HG03439 (cell line): Measurements from ENCODE around the gene KCNK1.

Experiments
- ATAC-seq: cut with Tn5 transposase; IDR thresholded peaks from one replicate; pipeline ENCODE4 v1.9.1; 2021; ENCODE audit warnings: mild to moderate bottlenecking, moderate library complexity; ENCODE audit not compliant: unreplicated experiment

The KCNK1 gene

DNA sequence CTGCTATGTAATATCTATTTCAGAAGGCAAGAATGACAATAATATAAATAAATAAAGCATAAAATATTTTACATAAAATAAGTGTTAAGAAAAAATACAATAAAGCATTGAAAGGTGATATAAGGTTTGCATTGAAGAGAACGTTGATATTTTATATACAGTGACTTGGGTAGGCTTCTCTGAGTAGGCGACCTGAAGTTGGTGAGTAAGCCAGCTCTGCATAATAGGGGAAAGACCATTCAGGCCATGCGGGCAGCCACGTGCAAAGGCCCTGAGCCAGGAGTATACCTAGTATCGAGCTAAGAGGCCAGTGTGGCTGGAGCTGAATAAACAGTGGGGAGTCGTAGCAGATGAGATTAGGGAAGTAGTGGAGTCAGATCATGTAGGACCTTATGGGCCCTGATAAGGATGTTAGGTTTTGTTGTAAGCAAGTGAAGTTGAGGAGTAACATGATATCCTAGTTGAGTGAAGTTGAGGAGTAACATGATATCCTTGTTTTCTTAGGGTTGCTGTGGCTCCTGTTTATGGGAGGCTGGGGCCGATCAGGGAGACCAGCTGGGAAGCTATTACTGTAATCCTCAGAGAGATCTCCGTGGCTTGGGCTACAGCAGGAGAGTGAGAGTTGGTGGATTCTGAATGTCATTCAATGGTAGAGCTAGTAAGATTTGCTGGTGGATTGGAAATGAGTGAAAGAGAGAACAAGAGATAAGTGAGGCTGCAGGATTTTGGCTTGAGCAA is 22.0 kb downstream of the KCNK1 start:
- ATAC-seq: no peak

DNA sequence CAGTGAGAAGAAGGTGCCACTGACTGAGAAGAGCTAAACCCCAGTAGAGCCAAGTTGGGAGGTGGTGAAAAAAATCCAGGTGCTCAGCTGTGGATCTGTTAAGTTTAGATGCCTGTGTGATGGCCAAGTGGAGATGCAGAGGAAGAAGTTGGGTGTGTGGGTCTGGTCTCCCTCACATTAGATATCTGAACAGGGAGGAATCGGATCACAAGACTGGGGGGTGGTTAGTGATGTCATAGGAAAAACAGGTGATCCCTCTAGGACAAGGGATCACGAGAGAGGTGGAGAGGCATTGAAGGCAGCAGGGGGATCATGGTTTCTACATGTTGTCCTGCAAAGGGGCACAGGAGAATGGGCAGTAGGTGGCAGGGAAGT is 22.6 kb downstream of the KCNK1 start:
- no peak for ATAC-seq

DNA sequence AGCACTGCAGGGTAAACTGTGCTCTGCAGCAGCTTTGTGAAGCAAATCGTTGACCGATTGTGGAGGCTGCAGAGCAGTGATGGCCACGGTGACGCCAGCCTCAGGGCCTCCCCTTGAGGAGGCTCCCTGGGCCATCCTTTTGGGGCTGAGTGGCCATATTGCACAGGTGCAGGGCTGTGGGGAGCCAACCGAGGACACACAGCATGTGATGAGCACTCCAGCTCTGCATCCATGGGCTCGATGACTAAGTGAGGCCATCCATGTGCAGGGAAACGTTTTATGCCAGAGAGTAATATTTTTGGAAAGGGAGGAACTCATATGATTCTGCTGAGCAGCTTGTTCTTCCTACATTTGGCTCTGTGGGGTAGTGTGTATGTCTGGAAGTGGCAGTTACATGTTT is 24.6 kb downstream of the KCNK1 start:
- no peak for ATAC-seq

DNA sequence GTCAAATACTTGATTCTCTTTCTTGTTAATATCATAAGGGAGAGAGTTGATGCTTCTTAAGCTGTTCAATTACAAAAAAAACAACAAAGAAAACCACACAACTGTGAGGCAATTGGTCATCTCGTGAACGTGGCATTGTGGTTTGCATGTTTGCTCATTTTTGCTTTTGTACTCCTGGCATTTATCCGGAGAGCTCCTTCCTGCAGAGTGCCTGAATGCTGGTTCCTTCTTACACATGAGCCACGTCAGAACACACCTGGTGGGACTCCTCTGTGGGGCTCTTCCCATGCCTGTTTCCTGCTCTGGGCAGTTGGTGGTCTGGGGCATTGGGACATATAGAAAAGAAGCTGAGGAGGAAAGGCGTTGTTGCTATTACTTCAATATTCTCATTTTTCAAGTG is 25.7 kb downstream of the KCNK1 start:
- no peak for ATAC-seq

DNA sequence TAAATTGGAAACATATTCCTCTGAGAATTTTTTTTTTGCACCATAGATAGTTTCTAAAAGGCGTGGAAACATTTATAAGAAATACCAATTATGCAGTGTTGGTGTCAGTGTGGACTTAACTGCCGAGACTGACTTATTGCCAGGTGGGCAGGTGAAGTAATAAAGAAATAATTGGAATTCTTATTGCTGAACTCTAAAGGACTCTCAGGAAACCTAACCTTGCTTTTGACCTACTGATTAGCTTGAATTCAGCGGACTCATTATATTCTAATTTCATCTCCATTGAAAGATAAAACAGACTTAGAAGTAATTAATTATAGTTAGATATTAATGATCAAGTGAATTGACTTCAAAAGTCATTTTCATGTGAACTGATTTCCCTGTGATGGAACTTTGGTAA is 26.3 kb downstream of the KCNK1 start:
- ATAC-seq: no peak

DNA sequence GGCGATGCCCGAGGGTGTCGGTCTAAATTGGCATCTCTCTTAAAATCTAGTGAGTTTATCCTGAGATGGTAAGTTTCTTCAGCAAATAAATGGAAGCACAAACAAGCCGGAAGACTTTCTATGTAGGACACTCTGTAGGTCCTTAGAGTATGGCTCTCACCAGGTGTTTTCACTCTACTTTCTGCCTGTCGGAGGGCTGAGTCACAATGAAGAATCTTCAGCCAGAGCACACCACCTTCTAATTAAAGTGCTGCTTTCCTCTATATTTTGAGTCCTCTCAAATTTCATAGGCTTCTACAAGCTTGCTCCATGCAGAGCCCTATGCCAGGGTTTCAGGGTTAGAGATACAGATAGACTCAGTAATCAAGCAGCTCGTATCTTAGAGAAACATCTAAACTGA is 27.1 kb downstream of the KCNK1 start:
- ATAC-seq: no peak

DNA sequence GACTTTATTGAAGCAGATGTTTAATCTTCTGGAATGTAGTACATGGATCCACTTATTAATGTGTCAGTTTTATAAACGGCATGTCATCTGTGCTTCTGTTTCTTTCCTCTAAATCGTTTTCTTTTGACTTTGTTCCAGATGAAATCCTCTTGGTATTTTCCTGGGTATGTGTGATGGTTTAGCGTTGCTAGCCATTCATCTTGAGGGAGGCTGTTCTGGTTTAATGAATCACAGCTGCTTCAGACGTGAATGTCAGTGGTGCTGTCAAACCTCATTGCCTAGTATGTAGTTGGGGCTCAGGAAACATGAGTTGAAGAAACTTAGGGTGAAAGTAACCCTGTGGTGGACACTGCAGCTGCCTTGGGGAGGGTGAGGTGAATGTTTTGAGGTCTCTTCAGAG is 33.2 kb downstream of the KCNK1 start:
- no peak for ATAC-seq

DNA sequence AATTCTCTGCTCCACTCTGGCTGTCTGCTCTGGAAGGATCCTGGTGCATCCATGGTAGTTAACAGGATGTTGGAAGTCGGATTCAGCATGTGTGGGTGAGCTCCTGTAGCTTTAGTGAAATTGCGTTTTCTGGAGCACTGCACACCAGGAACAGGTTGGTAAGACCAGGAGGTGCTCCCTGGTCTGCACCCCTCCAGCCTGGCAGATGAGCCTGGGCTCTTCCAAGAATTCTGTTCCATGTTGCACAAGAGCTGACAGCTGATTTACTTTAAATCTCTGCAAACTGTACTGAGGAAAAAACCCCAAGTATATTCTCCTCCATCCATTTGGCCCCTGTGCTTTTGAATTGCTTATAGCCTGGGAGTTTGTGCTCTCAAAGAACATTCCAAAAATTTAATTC is 33.7 kb downstream of the KCNK1 start:
- no peak for ATAC-seq

DNA sequence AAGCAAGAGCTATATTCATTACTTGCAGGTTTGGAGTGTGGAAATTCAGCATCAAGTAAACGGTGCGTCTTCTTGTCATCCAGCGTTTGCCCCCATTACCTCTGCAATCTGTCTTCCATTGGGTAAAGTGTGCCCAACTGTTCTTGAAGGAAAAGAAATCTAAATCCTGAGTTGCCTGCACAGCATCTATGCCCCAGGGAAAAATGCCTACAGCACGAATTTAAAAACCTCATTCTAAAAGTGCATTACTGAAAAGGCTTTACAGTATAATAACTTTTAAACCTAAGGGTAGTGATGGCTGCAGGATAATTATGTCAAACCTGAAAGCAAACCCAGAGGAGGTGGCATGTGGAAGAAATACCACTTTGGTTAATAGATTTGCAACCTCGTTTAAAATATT is 37.2 kb downstream of the KCNK1 start:
- ATAC-seq: no peak

DNA sequence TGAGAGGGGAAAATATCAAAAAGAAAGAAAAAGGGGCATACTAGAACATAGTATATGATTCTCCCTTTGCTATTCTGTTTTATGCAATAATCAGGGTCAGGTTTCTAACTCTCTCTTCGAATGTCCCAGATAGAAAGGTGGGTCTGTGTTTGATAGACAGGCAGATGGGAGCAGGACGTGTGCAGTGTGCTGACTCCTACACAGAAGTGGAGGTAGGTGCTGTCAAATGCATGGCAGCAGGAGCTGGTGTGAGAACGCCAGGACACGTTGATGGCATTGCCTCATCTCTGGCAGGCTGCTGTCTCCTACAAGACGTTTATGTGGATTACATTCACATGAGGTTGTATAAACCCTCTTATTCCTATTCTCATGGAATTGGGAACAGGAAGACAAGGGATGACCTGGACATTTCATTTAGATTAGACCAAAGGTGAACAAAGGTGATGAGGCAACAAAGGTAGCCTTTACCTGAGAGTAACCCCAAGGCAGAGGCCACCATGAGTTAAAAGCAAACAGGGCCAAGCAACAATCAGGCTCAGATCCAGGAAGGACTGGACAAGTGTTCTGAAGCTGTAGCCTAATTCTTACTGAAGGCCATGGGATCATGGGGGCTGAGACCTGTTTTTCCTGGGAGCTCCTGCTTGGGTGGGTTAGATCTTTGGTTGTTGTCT is 37.8 kb downstream of the KCNK1 start:
- no peak for ATAC-seq

DNA sequence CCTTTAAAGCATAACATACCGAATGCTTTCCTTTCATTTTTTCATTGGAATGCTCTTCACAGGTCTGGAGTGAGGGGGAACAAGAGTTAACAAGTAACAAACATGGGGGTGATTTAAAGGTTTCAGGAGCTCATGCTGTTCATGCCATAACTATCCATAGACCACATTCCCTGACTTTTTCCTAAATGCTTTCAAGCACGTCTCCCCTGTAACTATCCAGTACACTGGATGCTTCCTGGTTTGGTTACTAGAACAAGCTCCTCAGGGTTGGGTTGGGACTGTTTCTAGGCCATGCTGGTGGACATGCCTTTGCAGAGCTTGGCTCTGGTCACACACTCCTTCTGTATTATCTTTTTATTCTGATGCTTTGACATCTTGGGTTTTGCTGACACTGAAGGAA is 38.6 kb downstream of the KCNK1 start:
- no peak for ATAC-seq

DNA sequence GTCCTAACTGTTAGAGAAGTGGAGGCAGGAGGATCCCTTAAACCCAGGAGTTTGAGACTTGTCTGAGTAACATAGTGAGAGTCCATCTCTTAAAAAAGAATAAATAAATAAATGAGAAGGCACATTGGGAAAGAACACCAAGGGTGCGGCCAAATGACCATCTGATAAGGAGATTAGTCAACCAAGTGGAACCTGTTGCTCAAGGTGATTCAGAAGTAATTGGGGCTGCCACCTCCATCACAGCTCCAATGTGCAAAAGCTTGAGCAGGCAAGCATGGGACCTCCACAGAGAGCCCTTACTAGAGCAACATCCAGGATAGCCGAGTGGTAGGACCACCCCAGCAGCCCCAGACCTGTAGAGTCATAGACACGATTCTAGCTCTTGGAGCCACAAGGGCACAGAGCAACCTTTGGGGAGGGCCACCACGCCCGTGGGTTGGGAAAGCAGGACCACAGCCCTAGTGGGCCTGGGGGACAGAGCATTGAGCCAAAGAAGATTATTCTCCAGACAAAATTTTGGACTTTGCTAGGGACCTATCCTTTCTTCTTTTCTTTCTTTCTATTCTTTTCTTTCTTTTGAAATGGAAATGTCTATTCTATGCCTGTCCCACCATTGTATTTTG is 40.9 kb downstream of the KCNK1 start:
- no peak for ATAC-seq

DNA sequence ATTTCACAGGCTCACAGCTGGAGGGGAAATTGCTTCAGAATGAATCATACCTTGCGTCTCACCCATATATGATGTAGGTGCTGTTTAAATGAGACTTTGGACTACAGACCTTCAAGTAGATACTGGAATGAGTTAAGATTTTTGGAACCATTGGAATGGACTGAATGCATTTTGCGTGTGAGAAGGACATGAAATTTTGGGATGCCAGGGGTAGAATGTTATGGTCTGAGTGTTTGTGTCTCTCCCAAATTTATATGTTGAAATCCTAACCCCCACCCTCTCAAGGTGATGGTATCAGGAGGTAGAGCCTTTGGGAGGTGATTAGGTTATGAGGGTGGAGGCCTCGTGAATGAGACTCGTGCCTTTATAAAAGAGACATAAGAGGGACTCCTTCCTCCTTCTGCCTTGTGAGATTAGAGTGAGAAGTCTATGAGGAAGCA is 41.4 kb downstream of the KCNK1 start:
- ATAC-seq: no peak

DNA sequence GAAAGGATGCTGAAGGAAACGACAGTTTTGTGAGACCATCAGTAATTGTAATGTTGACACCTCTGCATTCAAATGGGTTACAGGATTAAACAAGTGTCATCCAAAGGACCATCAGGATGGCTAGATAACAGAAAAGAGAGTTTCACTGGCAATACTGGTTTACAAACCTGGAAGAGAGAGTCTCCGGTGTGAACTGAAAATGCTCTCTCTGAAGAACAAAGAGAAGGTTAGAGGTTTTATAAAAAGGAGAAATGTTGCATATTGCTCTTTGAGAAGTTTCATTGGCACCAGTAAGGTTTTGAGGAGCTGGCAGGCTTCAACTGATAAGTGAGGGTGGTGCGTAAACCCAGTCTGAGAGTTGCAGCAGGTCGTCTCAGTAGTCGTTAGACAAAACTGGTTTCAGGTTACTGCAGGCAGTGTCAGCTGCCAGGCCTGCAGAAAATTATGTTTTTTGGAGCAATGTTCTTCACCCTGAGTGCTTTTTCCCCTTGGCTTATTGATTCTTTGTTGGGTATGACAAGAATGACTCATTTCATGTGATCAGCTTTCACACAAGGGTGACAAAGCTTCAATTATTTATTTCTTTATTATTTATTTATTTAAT is 42.2 kb downstream of the KCNK1 start:
- ATAC-seq: no peak

DNA sequence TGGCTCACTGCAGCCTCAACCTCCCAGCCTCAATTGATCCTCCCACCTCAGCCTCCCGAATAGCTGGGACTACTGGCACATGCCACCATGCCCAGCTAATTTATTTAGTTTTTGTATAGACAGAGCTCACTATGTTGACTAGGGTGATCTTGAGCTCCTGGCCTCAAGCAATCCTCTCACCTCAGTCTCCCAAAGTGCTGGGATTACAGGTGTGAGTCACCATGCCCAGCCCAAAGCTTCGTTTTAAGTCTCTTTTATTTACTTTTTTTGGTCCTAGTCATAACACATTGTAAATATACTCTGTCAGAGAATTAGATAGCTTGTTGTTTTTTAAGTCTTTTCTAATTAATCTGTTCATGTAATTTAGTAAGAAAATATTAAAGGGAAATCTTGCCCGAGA is 42.8 kb downstream of the KCNK1 start:
- no peak for ATAC-seq

DNA sequence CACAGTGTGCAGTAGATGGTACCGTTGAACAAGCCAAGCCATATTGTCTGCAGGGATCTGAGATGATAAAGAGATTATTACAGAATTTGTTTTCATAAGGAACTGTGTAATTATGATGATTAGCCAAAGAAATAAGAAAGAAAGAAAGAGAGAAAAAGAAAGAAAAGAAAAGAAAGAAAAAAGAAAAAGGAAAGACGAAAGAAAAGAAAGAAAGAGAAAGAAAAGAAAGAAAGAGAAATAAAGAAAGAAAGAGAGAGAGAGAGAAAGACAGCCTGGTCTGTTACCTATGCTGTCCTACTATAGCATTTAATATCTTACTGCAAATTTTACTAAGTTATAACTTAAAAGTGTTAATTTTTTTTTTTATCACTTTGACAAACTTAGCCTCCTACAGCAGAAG is 43.6 kb downstream of the KCNK1 start:
- no peak for ATAC-seq

DNA sequence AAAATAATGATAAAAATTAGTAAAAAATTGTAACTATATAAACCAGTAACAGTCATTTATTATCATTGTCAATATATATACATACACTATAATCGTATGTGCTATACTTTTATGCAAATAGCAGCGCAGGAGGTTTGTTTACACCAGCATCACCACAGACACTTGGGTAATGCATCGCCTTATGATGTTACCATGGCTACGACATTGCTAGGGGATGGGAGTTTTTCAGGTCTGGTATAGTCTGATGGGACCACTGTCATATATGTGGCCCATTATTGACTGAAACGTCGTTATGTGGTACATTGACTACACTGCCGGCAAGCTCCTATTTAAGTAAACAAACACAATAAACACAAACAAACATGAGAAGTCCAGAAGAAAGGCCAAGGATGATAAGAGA is 45.6 kb downstream of the KCNK1 start:
- ATAC-seq: no peak

DNA sequence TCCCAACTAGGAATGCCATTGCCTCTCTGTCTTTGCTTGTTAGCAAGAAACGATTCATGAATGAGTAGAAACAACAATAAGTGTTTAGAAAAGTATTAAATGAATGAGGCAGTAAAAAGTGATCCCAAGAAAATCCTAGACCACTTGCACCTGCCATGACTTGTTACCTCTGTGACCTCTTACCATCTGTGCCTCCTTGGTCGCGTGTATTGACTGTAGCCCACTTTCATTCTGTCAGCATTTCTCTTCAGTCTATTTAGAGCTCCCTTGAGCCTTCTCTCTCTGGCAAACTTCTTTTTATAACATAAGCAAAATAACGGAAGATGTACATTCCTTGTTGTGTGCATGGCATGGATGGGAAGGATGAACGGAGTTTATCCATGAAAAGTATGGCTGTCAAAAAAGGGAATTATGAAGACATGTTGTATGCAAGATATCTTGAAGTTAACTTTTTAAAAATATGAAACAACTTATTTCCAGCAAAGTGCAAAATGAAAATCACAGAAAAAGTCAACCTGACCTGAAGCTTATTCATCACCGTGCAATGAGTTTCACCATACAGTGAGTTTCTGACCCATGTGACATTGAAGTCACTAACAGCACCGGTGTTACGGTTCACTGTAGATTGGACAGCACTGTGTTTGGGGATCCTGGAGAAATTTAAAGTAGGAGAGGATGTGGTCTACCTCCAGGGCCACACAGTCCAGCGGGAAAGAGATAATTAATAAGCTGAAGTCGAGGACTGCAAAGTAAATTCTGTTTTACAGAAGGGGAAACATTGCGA is 47.7 kb downstream of the KCNK1 start:
- no peak for ATAC-seq

DNA sequence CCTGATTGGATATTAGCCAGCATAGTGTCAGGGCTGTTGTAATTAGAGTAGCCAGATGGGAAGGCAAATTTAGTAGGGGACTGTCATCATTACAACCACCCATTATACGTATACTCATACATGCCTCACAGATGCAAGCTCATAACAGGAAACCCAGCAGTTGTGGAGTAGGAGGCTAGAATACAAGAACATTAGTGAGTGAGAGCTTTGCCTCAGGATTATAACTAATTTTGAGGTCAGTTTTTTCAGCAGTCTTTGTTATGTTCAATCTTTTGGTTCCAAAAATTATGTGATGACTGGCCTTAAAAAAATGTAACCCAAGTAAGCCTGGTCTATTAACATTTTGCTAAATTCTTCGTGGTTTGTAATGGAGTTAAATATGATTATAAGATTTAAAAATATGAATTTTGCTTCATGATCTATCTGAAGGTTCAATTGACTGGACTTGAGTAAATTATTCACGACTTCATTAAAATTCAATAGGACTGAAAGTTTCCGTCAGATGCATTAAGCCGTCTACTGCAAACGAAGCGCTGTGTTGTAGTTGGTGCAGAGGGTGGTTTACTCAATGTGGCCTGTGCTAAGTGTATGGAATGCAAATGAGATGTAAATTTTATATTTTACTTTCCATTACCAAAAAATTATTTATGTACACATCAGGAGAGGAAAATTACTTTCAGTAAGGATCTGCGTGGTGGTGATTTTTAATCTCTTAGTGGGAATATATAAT is 48.8 kb downstream of the KCNK1 start:
- ATAC-seq: no peak

DNA sequence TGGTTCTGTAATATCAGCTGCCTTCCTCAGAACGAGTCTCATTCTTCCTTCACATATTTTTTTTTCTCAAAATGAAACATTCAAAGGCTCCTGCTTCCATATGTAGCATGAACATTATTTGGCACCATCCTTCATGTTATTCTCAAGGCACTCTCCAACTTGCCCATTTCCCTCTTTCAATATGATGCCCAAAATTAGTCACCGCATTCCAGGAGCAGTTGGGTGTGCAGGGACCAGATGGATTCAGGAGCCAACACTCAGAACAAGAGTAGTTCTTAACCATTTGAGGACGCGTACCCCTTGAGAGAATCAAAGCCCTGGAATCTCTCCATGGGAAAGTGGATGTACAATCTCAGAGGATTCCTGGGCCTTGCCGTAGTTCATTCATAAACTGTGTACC is 50.3 kb downstream of the KCNK1 start:
- ATAC-seq: no peak
